Fibroblast of the conjunctiva (primary cell): ENCODE data around the gene FOXO4.

Source experiments
- DNase-seq: peaks from one replicate; pipeline ENCODE4 v3.0.0-alpha.2; 2010; ENCODE audit warnings: low read depth

The FOXO4 gene

DNA sequence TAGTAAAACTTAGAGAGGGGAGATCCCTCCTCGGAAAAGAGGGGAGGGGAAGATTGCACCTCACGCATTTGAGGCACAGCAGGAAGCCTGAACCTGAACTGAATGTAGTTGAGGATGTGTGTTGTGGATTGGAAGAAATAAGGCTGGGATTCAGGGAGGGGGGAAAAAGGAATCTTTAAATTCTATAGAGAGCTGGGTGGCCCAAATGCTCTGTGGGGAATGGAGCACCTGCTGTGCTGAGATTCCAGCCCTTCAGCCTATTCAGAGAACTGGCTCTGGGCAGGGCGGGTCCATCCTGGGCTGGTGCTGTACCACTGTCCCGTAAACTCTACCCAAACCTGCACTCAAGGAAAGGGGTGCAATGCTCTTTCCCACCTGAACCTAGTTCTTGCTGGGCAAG is 4.1 kb downstream of the FOXO4 start:
- no peak for DNase-seq

DNA sequence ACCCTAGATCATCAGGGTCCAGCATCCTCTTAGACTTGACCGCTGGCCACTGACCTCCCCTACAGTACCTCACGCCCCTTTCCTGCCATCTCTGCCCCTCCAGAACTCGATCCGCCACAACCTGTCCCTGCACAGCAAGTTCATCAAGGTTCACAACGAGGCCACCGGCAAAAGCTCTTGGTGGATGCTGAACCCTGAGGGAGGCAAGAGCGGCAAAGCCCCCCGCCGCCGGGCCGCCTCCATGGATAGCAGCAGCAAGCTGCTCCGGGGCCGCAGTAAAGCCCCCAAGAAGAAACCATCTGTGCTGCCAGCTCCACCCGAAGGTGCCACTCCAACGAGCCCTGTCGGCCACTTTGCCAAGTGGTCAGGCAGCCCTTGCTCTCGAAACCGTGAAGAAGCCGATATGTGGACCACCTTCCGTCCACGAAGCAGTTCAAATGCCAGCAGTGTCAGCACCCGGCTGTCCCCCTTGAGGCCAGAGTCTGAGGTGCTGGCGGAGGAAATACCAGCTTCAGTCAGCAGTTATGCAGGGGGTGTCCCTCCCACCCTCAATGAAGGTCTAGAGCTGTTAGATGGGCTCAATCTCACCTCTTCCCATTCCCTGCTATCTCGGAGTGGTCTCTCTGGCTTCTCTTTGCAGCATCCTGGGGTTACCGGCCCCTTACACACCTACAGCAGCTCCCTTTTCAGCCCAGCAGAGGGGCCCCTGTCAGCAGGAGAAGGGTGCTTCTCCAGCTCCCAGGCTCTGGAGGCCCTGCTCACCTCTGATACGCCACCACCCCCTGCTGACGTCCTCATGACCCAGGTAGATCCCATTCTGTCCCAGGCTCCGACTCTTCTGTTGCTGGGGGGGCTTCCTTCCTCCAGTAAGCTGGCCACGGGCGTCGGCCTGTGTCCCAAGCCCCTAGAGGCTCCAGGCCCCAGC is 5.2 kb downstream of the FOXO4 start:
- DNase-seq, result no peak

DNA sequence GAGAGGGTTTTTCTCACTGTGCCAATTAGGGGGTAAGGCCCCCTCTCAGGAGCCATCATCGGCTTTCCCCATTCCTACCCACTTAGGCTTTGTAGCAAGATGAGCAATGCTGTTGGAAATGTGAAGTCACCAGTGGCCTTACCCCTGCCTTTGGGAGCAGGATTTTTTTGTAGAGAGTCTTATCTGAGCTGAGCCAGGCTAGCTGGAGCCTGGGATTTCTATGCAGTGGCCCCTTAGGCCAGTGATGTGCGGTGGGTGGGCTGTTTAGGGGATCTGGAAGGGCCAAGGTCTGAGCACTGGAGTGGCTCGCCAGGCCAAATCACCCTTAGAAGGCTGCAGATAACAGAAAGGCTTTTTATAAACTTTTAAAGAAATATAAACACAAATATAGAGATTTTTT is 6.6 kb downstream of the FOXO4 start:
- DNase-seq, result no peak

DNA sequence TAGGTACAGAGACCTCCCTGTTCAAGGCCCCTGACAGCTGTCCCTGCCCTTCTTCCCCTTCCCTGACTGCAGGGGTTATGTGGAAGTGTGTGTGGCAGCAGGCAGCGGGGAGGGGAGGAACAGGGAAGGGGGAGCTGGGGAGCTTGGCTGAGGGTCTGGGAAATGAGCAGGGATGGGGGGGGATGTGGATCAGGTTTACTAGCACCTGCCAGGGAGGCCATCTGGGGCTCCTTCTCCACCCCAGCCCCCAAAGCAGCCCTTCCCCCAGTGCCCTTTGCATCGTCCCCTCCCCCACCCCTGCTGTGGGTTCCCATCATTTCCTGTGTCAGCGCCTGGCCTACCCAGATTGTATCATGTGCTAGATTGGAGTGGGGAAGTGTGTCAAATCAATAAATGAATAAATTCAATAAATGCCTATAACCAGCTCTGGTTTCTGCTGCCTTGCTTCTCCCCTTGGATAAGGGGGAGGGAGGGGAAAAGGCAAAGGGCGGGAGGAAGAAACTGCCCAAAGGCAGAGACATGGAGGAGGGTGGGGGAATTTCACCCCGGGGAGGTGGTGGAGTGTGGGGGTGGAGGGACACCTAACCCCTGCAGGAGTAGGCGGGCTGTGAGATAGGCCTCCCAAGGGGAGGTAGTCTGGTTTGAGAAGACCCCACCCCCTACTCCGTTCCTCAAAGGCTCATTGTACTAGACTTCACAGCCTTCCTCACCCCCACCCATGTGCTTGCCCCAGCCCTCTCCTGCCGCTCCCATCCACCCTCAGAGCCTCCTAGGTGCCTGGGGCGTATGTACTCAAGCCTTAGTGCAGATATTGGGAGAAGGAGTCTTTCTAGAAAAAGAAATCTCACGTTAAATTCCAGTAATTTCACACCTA is 7.7 kb downstream of the FOXO4 start:
- no peak for DNase-seq

DNA sequence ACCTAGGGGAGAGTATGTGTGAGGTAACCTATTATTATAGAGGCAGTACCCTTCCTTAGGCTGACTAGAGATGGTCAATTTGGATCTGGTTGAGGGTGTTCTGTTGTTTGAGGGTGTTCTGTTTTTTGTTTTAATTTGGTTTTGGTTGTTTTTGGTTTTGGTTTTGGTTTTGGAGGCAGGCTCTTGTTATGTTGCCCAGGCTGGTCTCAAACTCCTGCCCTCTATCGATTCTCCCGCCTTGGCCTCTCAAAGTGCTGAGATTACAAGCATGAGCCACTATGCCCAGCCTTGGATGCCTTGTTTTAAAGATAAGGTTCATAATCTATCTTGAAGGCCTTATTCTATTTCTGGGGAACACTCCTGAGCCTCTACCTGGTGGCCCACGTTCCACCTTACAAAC is 10.0 kb downstream of the FOXO4 start:
- DNase-seq, result no peak

DNA sequence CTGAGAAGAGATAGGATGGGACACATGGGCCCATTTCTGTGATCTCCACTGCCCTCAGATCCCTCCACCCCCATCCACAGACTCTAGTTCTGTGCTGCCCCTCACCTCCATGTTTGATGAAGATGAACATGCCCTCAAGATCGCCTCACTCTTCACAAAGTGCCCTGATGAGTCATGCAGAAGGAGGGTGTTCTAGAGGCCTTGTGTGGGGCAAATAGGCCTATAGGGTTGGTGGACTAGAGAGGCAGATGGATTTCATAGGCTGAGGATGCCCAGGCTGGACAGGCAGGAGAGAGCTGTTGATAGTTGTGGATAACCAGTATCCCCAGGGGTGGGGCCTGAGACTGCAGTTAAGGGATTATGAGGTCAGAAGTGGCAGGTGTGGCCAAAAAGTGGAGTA is 10.8 kb downstream of the FOXO4 start, which contains the start of gene CXorf65:
Gene CXorf65, minus strand, starts transcription at position 314 of the 400 bp plus-strand sequence. Its CDS starts 184 bp downstream, at position 130.
- DNase-seq, result no peak

DNA sequence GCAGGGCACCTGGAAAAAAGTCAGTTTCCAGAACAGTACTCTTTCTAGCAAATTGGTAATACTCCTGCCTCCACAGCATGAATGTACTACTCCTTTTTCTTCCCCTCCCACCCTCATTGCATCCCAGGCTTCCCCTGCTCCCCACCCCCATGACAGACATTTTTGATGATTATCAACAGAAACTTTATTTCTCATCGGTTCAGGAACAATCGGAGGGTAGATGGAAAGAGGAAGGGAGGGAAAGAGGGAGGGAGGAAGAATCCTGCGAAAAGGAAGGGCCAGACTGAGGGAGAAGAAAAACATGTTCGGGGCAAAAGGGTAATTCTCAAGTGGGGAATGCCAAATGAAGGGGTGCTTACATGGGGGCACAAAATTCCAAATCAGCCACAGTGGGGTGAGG is 11.6 kb downstream of the FOXO4 start:
- DNase-seq, result no peak

DNA sequence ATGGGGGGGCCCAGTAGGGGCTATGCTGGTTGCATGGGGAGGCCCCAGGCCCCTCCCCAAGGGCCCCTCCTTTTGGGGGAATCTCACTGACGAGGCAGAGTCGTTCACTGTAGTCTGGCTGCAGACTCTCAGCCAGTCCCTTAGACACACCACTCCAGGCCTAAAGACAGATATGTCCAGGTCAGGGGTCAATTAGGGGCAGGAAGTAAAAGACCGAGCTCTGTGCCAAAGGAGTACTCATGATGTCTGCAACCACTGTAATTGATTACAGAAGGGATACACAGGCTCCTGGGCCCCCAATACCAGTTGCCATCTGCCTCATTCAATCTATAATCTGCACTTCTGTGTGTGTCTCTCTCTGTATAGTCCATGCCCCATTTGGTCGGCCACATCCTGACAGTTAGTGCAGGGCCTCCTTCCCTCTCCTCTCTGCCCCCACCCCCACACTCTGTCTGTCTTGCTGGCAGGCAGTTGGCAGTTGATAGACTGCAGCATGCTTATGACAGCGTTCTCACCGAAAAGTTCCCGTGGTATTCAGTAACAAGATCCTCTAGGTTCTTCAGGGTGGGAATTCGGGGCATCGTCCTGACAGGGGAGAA is 12.2 kb downstream of the FOXO4 start:
- DNase-seq, result no peak

DNA sequence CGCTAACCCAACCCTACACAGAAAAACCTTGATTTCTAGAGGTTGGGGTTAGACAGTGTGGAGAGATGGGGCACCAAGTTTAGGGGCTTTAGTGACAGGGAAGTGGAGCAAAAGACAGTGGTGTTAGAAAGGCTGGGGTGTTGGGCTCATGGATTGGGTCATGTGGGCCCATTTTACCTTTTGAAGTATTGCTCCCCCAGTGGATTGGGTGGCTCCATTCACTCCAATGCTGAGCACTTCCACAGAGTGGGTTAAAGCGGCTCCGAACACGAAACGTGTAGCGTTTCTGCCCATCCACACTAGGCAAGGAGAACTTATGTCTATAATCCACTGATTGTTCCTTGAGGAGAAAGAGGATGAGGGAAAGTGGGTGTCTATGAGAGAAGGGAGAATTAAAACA is 13.4 kb downstream of the FOXO4 start:
- no peak for DNase-seq

DNA sequence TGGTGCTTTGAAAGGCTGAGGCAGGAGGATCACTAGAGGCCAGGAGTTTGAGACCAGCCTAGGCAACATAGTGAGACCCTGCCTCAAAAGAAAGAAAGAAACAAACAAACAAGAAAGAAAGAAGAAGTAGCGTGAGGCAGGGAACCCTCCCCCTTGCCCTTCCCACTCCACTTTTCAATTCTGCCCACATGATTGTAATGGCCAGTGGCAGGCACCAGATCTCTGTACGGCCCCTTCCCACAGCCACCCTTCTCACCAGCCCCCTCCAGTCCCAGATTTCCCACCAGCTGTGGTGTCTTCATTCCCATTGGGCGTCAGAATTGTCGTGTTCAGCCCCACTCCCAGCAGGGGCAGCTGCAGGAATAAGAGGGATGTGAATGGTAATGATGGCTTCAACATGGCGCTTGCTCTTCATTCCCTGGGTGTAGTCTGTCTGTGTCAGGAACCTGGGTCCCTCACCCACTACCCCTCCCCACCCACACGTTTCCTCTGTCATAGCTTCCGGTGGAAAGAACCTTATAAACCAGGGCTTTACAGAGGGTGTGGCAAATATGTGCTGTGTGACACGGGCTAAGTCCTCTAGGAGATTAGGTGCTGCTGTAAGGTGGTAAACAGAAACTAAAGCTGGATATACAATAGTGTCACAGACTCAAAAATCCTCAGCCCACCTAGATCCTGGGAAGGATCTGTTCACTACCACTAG is 15.6 kb downstream of the FOXO4 start, which contains the start of gene IL2RG:
Gene IL2RG, minus strand, starts transcription at position 437 of the 703 bp plus-strand sequence. Its CDS starts 38 bp downstream, at position 399.
- DNase-seq, result no peak

DNA sequence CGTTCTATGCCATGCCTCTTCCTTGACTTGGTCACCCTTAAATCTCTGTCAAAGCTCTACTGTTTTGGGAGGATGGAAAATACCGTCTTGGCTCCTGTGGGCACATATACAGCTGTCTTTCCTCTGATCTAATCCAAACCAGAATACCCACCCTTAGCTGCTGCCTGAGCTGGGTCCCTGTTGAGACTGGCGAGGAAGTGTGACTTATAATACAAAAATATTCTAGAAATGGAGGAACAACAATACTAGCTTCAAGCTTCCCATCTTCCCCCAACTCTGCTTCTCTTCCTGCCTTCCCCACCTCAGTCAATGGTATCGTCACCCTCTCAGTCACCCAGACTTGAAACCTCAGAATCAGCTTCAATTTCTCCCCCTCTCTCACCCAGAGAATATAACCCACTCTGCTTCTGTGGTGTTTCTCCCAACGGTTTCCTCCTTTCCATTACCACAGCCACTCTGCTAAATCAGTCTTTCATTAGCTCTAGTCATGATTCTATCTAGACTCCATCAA is 16.3 kb downstream of the FOXO4 start:
- no peak for DNase-seq

DNA sequence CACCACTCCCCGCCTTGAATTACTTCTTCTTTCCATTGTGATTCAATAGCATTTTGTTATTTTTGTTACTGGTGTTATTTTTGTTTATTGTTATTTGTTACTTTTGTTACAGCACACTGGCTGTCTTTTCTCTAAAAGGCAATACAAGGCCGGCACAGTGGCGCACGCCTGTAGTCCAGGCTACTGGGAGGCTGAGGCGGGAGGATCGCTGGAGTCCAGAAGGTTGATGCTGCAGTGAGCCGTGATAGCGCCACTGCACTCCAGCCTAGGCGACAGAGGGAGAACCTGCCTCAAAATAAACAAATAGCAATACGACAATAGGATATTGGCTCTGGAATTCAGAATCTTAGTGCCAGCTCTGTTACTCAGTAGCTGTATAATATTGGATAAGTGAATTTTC is 21.7 kb downstream of the FOXO4 start:
- no peak for DNase-seq

DNA sequence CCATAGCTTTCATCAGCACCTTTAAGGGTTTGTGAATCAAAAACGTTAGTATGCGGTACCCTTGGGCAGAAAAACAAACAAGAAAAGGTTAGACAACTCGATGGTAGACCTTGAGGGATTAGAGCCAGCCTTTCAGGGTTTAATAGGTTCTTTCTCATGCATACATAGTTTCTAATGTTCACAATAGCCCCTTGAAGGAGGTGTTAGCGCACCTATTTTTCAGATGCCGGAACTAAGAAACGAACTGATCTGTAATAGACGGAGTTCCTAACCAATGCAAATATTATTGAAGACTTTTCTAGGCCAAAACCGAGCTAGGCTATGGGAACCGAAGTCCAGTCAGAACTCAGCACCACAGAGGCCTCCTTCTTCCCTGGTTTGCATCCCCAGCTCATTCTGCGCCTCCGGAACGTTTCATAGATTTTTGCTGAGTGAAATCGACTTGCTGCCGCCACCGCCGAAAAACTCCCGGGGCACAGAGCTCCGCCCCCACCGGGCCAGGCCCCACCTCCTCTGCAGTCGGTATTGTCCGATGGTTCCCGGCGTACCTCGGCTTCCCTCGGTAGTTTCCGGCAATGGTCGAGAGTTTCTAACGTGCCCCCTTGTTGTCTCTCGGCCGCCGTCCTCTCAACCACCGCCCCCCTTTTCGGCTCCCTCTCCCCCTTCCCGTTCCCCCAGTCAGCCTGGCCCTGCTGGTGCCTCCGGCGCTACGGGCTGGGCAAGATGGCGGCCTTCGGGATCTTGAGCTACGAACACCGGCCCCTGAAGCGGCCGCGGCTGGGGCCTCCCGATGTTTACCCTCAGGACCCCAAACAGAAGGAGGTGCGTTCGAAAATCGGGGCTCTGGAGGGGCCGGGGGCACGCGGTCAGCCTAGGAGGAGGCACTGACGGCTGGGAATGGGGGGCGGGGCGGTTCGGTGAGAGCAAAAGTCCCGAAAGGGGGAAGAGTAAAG is 22.7 kb downstream of the FOXO4 start, which contains the start of gene MED12:
Gene MED12, plus strand, starts transcription at position 565 of the 953 bp plus-strand sequence. Its CDS starts 159 bp downstream, at position 724.
- DNase-seq, result peak; percentile 56

DNA sequence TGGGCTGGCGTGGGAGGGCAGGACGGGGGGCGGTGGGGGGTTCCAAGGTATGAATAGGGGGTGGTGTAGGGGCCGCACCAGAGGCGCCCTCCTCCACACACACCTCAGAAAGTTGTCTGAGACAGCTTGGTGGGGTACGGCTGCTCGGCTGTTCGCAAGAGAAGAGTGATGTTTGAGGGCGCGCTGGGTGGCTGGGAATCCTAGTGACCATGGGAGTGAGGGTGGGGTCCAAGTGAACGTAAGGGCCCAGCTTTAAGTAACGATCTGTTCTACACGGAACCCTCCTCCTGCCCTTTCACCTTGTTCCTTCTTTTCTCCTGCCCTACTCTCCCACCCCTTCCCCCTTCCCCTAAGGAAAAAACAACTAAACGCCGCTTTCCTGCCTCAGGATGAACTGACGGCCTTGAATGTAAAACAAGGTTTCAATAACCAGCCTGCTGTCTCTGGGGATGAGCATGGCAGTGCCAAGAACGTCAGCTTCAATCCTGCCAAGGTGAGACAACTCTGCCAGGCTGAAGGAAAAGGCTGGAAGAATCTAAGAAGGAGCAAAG is 23.4 kb downstream of the FOXO4 start:
- DNase-seq, result no peak

DNA sequence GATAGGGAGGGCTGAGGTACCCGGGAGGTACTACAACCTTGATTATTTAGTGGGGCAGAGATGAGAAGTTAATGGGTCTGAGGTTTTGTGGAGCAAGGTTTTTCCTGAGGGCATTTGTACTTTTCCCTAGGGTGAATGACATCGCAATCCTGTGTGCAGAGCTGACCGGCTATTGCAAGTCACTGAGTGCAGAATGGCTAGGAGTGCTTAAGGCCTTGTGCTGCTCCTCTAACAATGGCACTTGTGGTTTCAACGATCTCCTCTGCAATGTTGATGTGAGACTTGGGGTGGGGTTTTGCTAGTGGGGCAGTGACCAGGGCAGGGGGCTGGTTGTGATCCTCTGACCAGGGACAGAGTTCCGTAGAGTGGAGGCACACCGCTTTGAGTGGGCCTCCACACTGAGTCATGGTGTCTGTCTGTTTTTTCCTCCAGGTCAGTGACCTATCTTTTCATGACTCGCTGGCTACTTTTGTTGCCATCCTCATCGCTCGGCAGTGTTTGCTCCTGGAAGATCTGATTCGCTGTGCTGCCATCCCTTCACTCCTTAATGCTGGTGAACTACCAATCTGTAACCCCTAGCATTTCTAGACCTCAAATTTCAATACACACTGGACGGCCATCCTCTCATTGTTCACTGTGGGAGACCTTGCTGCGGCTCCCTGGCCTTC is 32.6 kb downstream of the FOXO4 start:
- DNase-seq, result no peak

DNA sequence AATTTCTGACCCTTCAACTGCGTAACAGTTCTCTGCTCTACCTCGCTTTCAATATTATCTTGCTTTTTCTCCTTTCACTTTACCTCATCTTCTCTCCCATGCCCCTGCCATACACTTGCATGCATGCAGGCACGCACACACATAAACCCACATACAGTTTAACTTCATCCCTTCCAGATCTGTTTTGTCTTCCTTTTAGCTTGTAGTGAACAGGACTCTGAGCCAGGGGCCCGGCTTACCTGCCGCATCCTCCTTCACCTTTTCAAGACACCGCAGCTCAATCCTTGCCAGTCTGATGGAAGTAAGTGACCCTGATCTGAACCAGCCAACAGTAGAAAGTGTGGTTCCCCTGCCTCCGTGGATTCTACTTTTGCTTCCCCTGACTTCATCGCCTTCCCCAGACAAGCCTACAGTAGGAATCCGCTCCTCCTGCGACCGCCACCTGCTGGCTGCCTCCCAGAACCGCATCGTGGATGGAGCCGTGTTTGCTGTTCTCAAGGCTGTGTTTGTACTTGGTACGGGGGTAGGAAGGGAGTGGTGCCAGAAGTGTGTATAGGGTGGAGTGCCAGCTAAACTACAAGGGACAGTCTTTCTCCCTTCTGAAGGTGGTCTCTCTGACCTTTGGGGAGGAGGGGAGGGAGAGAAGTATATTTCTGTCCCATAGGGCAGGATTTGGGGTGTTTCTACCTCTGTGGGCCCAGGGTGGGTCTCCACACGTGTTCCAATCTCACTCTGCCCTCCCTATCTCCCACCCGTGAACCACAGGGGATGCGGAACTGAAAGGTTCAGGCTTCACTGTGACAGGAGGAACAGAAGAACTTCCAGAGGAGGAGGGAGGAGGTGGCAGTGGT is 33.5 kb downstream of the FOXO4 start:
- peak; percentile 34 for DNase-seq

DNA sequence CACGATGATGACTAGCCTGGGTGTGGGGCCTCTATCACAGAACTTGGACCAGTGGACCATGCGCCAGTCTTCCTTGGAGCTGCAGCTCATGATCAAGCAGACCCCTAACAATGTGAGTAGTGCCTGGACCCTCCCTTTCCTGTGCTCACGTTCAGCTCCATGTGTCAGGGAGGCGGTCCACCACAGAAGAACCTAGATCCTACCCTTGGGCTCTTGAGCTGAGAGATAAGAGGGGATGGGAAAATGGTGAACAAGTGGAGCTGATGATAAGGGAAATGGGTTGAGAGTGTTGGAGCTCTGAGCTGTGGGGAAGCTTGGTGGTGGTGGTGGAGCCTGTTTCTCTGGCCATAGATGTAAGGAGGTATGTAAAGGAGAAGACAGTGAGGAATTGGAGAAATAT is 35.9 kb downstream of the FOXO4 start:
- DNase-seq, result no peak

DNA sequence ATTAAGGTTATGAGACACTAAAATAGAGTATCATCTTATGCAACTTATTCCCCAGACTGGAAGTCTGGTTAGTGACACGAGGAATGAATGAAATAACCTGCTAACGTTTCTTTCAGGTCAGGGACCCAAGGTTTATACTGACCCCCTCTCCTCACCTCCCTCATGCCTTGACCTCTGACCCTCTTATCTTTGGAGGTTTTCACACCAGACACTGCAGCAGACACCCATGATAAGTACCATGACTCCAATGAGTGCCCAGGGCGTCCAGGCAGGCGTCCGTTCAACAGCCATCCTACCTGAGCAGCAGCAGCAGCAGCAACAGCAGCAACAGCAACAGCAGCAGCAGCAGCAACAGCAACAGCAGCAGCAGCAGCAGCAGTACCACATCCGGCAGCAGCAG is 44.8 kb downstream of the FOXO4 start:
- DNase-seq, result no peak
